ENCODE results near the gene GALNT10. TPM values are rescaled to one million over a fixed set of nuclear protein-coding genes. Genes with fewer than 3 reads are reported as not detected.

Gene GALNT10
- total and polyA plus RNA-seq, 2 donors (not counting 1 experiment from before 2014, with no cell fraction given): 18.3 to 35.8 TPM

GRCh38 chr5:154220625-154221024 is 30.1 kb downstream of the GALNT10 start:
- no peaks in the 10 kb centered on the region for H3K36me3 ChIP-seq (ENCODE audit: control insufficient read depth, insufficient read depth, low read length)
- H3K4me2 ChIP-seq (ENCODE audit: extremely low read depth, insufficient read depth, low read length): peak overlapping the region; percentile 2
- TF ChIP-seq EZH2 (IDR thresholded peaks at IDR 0.05; ENCODE audit: low read length, missing control alignments) (no peak), CTCF (conservative IDR thresholded peaks at IDR 0.05 in 1 of 2, IDR thresholded peaks at IDR 0.05 in 1 of 2; ENCODE audit: low read depth in 1 of 2, low read length in 2 of 2) (no peak)
- H4K20me1 ChIP-seq (ENCODE audit: control insufficient read depth, extremely low read depth, insufficient read depth, low read length): no peaks in the 10 kb centered on the region
- no peak overlapping the region for H2AFZ ChIP-seq (ENCODE audit: low read length)
- peaks cover 14% of the 10 kb centered on the region for H3K4me1 ChIP-seq (ENCODE audit: control insufficient read depth, extremely low read depth, insufficient read depth, low read length)
- H3K27ac ChIP-seq (ENCODE audit: insufficient read depth, low read length): peak overlapping the region; percentile 55
- H3K9ac ChIP-seq (ENCODE audit: insufficient read depth, low read length): no peak overlapping the region
- no peaks in the 10 kb centered on the region for H3K27me3 ChIP-seq (ENCODE audit: control insufficient read depth, insufficient read depth, low read length)
- DNase-seq (ENCODE audit: low read depth in 2 of 2): peak; percentile 55 to 92
- H3K4me3 ChIP-seq (replicated peaks in 1 of 4; ENCODE audit: control extremely low read depth in 1 of 4, insufficient read depth in 1 of 4, low read depth in 3 of 4, low read length in 4 of 4): no peak overlapping the region
- H3K79me2 ChIP-seq (ENCODE audit: control insufficient read depth, insufficient read depth, low read length): peaks cover 2% of the 10 kb centered on the region
- no peaks in the 10 kb centered on the region for H3K9me3 ChIP-seq (ENCODE audit: control insufficient read depth, insufficient read depth, low read depth, low read length)

- Histone ChIP-seq H2AFZ (ENCODE audit: low read length) (no peak overlapping the region), H3K27ac (ENCODE audit: insufficient read depth, low read length) (peak overlapping the region; percentile 55), H3K79me2 (ENCODE audit: control insufficient read depth, insufficient read depth, low read length) (peaks cover 2% of the 10 kb centered on the region), H3K4me1 (ENCODE audit: control insufficient read depth, extremely low read depth, insufficient read depth, low read length) (peaks cover 14% of the 10 kb centered on the region), H3K27me3 (ENCODE audit: control insufficient read depth, insufficient read depth, low read length) (no peaks in the 10 kb centered on the region), H3K4me3 (replicated peaks in 1 of 4; ENCODE audit: control extremely low read depth in 1 of 4, insufficient read depth in 1 of 4, low read depth in 3 of 4, low read length in 4 of 4) (no peak overlapping the region), H4K20me1 (ENCODE audit: control insufficient read depth, extremely low read depth, insufficient read depth, low read length) (no peaks in the 10 kb centered on the region), H3K4me2 (ENCODE audit: extremely low read depth, insufficient read depth, low read length) (peak overlapping the region; percentile 2), H3K9me3 (ENCODE audit: control insufficient read depth, insufficient read depth, low read depth, low read length) (no peaks in the 10 kb centered on the region), H3K9ac (ENCODE audit: insufficient read depth, low read length) (no peak overlapping the region), H3K36me3 (ENCODE audit: control insufficient read depth, insufficient read depth, low read length) (no peaks in the 10 kb centered on the region)
- TF ChIP-seq CTCF (conservative IDR thresholded peaks at IDR 0.05 in 1 of 2, IDR thresholded peaks at IDR 0.05 in 1 of 2; ENCODE audit: low read depth in 1 of 2, low read length in 2 of 2) (no peak), EZH2 (IDR thresholded peaks at IDR 0.05; ENCODE audit: low read length, missing control alignments) (no peak)
- DNase-seq (ENCODE audit: low read depth in 2 of 2): peak; percentile 74 to 100
Measured at GRCh38 chr5:154221371-154221896, 30.9 kb downstream of the GALNT10 start.

- no peak for DNase-seq (ENCODE audit: low read depth in 2 of 2)
- H3K36me3 ChIP-seq (ENCODE audit: control insufficient read depth, insufficient read depth, low read length): no peaks in the 10 kb centered on the region
- no peak overlapping the region for H3K27ac ChIP-seq (ENCODE audit: insufficient read depth, low read length)
- no peak overlapping the region for H3K9ac ChIP-seq (ENCODE audit: insufficient read depth, low read length)
- no peak overlapping the region for H2AFZ ChIP-seq (ENCODE audit: low read length)
- no peaks in the 10 kb centered on the region for H4K20me1 ChIP-seq (ENCODE audit: control insufficient read depth, extremely low read depth, insufficient read depth, low read length)
- peaks cover 2% of the 10 kb centered on the region for H3K79me2 ChIP-seq (ENCODE audit: control insufficient read depth, insufficient read depth, low read length)
- no peak overlapping the region for H3K4me3 ChIP-seq (replicated peaks in 1 of 4; ENCODE audit: control extremely low read depth in 1 of 4, insufficient read depth in 1 of 4, low read depth in 3 of 4, low read length in 4 of 4)
- no peak for TF ChIP-seq CTCF (conservative IDR thresholded peaks at IDR 0.05 in 1 of 2, IDR thresholded peaks at IDR 0.05 in 1 of 2; ENCODE audit: low read depth in 1 of 2, low read length in 2 of 2)
- TF ChIP-seq EZH2 (IDR thresholded peaks at IDR 0.05; ENCODE audit: low read length, missing control alignments): no peak
- no peaks in the 10 kb centered on the region for H3K27me3 ChIP-seq (ENCODE audit: control insufficient read depth, insufficient read depth, low read length)
- H3K4me1 ChIP-seq (ENCODE audit: control insufficient read depth, extremely low read depth, insufficient read depth, low read length): peaks cover 14% of the 10 kb centered on the region
- no peaks in the 10 kb centered on the region for H3K9me3 ChIP-seq (ENCODE audit: control insufficient read depth, insufficient read depth, low read depth, low read length)
- H3K4me2 ChIP-seq (ENCODE audit: extremely low read depth, insufficient read depth, low read length): no peak overlapping the region
Measured at GRCh38 chr5:154222414-154222813, 31.9 kb downstream of the GALNT10 start.

Data from fibroblast of lung (primary cell).